HL-60 (cell line): ENCODE data around the gene SKAP2.

Experiments
- DNase-seq, 2 experiments: peaks; one replicate each; pipeline ENCODE4 v3.0.0-alpha.2; 2010 to 2020; ENCODE audit warnings: low read depth in 1 of 2, low spot score in 1 of 2
- H3K27ac ChIP-seq: fragments of 250-450 bp; sonication (Bioruptor Pico); replicated peaks from 2 replicates; pipeline ENCODE4 v1.5.1; 2020; ENCODE audit warnings: mild to moderate bottlenecking, moderate library complexity
- H3K27me3 ChIP-seq: fragments of 250-450 bp; sonication (Bioruptor Pico); 2 replicates; pipeline ENCODE4 v1.5.1; 2021; ENCODE audit warnings: mild to moderate bottlenecking, moderate library complexity; ENCODE audit not compliant: insufficient read depth, poor library complexity, severe bottlenecking
- H3K4me3 ChIP-seq: replicated peaks from 2 replicates; pipeline ENCODE4 v1.5.1; 2011; ENCODE audit warnings: mild to moderate bottlenecking, control low read depth, low read length; ENCODE audit not compliant: insufficient read depth
- CTCF ChIP-seq: IDR thresholded peaks from one replicate; pipeline ENCODE4 v1.5.1; 2011; ENCODE audit warnings: low read length, control low read depth, inconsistent platforms; ENCODE audit not compliant: insufficient read depth
- GABPA ChIP-seq: IDR thresholded peaks from 2 replicates; pipeline ENCODE4 v1.6.1; 2012; ENCODE audit warnings: low read depth
- POLR2AphosphoS5 ChIP-seq: IDR thresholded peaks from 2 replicates; pipeline ENCODE4 v1.6.1; 2012; ENCODE audit warnings: low read depth
- REST ChIP-seq: IDR thresholded peaks from 2 replicates; pipeline ENCODE4 v1.6.1; 2012; ENCODE audit warnings: low read depth; ENCODE audit not compliant: insufficient replicate concordance
- SPI1 ChIP-seq: IDR thresholded peaks from 2 replicates; pipeline ENCODE4 v1.6.1; 2012; ENCODE audit warnings: low read depth, mild to moderate bottlenecking, borderline replicate concordance

Gene SKAP2

GRCh38 chr7:26658389-26659084, 205.9 kb downstream of the SKAP2 start:
- Histone ChIP-seq H3K4me3 (no peak overlapping the region), H3K27ac (no peak overlapping the region), H3K27me3 (no peaks in the 10 kb centered on the region)
- TF ChIP-seq GABPA: no peak
- no peak for TF ChIP-seq SPI1
- TF ChIP-seq CTCF: no peak
- no peak for TF ChIP-seq REST
- TF ChIP-seq POLR2AphosphoS5: no peak
- no peak for DNase-seq

GRCh38 chr7:26657686-26658388, 206.6 kb downstream of the SKAP2 start:
- Histone ChIP-seq H3K4me3 (no peak overlapping the region), H3K27me3 (no peaks in the 10 kb centered on the region), H3K27ac (no peak overlapping the region)
- no peak for DNase-seq
- TF ChIP-seq POLR2AphosphoS5 (no peak), GABPA (no peak), CTCF (no peak), SPI1 (no peak), REST (no peak)

GRCh38 chr7:26657206-26657641, 207.2 kb downstream of the SKAP2 start:
- Histone ChIP-seq H3K27me3 (no peaks in the 10 kb centered on the region), H3K4me3 (no peak overlapping the region), H3K27ac (no peak overlapping the region)
- TF ChIP-seq SPI1: no peak
- no peak for TF ChIP-seq REST
- TF ChIP-seq POLR2AphosphoS5: no peak
- no peak for TF ChIP-seq CTCF
- TF ChIP-seq GABPA: no peak
- no peak for DNase-seq
